Left renal cortex interstitium (tissue), 4 donors: ENCODE results near the gene ZNF318. TPM values are rescaled to one million over a fixed set of nuclear protein-coding genes. Genes with fewer than 3 reads are reported as not detected.

Source experiments
- DNase-seq, 4 donors: peaks; one replicate each; pipeline ENCODE4 v3.0.0-alpha.2; 2013; ENCODE audit warnings: low read depth in 4 of 4, low spot score in 2 of 4, missing footprints in 1 of 4
- polyA plus RNA-seq, 4 donors: library from polyadenylated mRNA; unstranded; fragments of 120-200 nt; gene quantifications; one replicate each; pipeline ENCODE4 v1.2.1, GENCODE V29; 2013; ENCODE audit not compliant: insufficient read length in 4 of 4

ZNF318 gene
- polyA plus RNA-seq, 4 donors = 22.1 to 33.9 (median 28.9) TPM

- no peak for DNase-seq
Observed at GRCh38 chr6:43339168-43339567, 30.3 kb downstream of the ZNF318 start.

GRCh38 chr6:43338243-43338642, 31.2 kb downstream of the ZNF318 start:
- DNase-seq = no peak

GRCh38 chr6:43336382-43336781, 33.1 kb downstream of the ZNF318 start:
- DNase-seq = no peak

GRCh38 chr6:43335469-43335868, 34.0 kb downstream of the ZNF318 start:
- DNase-seq = no peak

GRCh38 chr6:43334466-43335095, 34.9 kb downstream of the ZNF318 start:
- DNase-seq = peak in 3 of 4 donors; percentile 21 to 46 (median 32)

- DNase-seq = no peak
Observed at GRCh38 chr6:43331891-43332290, 37.6 kb downstream of the ZNF318 start.

- DNase-seq = no peak
Observed at GRCh38 chr6:43331470-43331869, 38.0 kb downstream of the ZNF318 start.

GRCh38 chr6:43328528-43328927, 40.9 kb downstream of the ZNF318 start:
- DNase-seq = no peak

- DNase-seq = no peak
Observed at GRCh38 chr6:43325876-43326275, 43.6 kb downstream of the ZNF318 start.

GRCh38 chr6:43318011-43318410, 51.4 kb downstream of the ZNF318 start:
- DNase-seq = no peak

- no peak for DNase-seq
Observed at GRCh38 chr6:43313813-43314212, 55.6 kb downstream of the ZNF318 start.

- no peak for DNase-seq
Observed at GRCh38 chr6:43311666-43312065, 57.8 kb downstream of the ZNF318 start.

GRCh38 chr6:43310624-43311023, 58.8 kb downstream of the ZNF318 start:
- DNase-seq = no peak

- no peak for DNase-seq
Observed at GRCh38 chr6:43310134-43310533, 59.3 kb downstream of the ZNF318 start.

GRCh38 chr6:43308990-43309477, 60.4 kb downstream of the ZNF318 start:
- peak in 1 of 4 donors; percentile 15 for DNase-seq

- DNase-seq = peak in 1 of 4 donors; percentile 19
Observed at GRCh38 chr6:43308101-43308989, 61.1 kb downstream of the ZNF318 start, which contains the start of gene CRIP3. CRIP3 (minus strand) TSS chr6:43308826; CDS start chr6:43308792, 34 bp downstream.

GRCh38 chr6:43307451-43308100, 61.9 kb downstream of the ZNF318 start:
- no peak for DNase-seq

GRCh38 chr6:43306086-43306485, 63.4 kb downstream of the ZNF318 start:
- no peak for DNase-seq

- DNase-seq = no peak
Observed at GRCh38 chr6:43304882-43305281, 64.6 kb downstream of the ZNF318 start.

GRCh38 chr6:43304361-43304760, 65.1 kb downstream of the ZNF318 start:
- DNase-seq = no peak

- DNase-seq = no peak
Observed at GRCh38 chr6:43303751-43304331, 65.6 kb downstream of the ZNF318 start.
